SH-SY5Y (cell line): ENCODE data around the gene KIF21A.

Source experiments
- GATA2 ChIP-seq: IDR thresholded peaks from 2 replicates; pipeline ENCODE4 v1.6.1; 2011; ENCODE audit warnings: mild to moderate bottlenecking, low read depth, low read length
- GATA3 ChIP-seq: IDR thresholded peaks from 2 replicates; pipeline ENCODE4 v1.6.1; 2011; ENCODE audit warnings: low read depth, mild to moderate bottlenecking, low read length, moderate library complexity

- TF ChIP-seq GATA3 (no peak), GATA2 (no peak)
Observed at GRCh38 chr12:39341179-39341578, 101.7 kb downstream of the KIF21A start.
